Measurements from ENCODE around the gene CCDC117.

The CCDC117 gene

GRCh38 chr22:28817064-28817463 lies 44.6 kb downstream of the CCDC117 start:
- no peak overlapping the region for H3K4me3 ChIP-seq (ENCODE audit: insufficient read depth in 1 of 2, low read depth in 1 of 2, low read length in 2 of 2)
- no peak overlapping the region for H3K14ac ChIP-seq (ENCODE audit: low read length in 2 of 2)
- no peak overlapping the region for H3K4me2 ChIP-seq (ENCODE audit: low read length, poor library complexity, severe bottlenecking)
- H3K4me1 ChIP-seq (ENCODE audit: control insufficient read depth, insufficient read depth, low read depth, low read length) = no peaks in the 10 kb centered on the region
- no peak overlapping the region for H2AK5ac ChIP-seq (ENCODE audit: low read length, severe bottlenecking)
- no peak overlapping the region for H4K91ac ChIP-seq (ENCODE audit: low read length)
- H3K9me3 ChIP-seq (ENCODE audit: control insufficient read depth, low read length) = no peaks in the 10 kb centered on the region
- 92% methylated on average over 1 of the region's 2 CpGs for WGBS
- no peak overlapping the region for H2BK120ac ChIP-seq (ENCODE audit: low read depth, low read length)
- H3K36me3 ChIP-seq (ENCODE audit: control insufficient read depth in 1 of 2, insufficient read depth in 2 of 2, low read depth in 1 of 2, low read length in 2 of 2) = peaks cover 0 to 12% of the 10 kb centered on the region in 2 experiments
- no peak overlapping the region for H4K8ac ChIP-seq (ENCODE audit: low read length)
- H3K27me3 ChIP-seq (ENCODE audit: control insufficient read depth in 1 of 2, insufficient read depth in 1 of 2, low read length in 2 of 2) = no peaks in the 10 kb centered on the region
- H3K79me1 ChIP-seq (replicated peaks; ENCODE audit: low read length, poor library complexity, severe bottlenecking) = peaks cover 2% of the 10 kb centered on the region
- no peak overlapping the region for H2BK15ac ChIP-seq (ENCODE audit: low read depth, poor library complexity, severe bottlenecking)
- H3K4ac ChIP-seq (ENCODE audit: low read depth in 1 of 2, low read length in 2 of 2) = no peak overlapping the region
- DNase-seq = no peak
- H3K27ac ChIP-seq (ENCODE audit: low read length, poor library complexity, severe bottlenecking) = no peak overlapping the region
- no peak overlapping the region for H3K23ac ChIP-seq (ENCODE audit: low read length in 2 of 2)
- no peak overlapping the region for H2AFZ ChIP-seq (ENCODE audit: low read depth, low read length)
- no peak overlapping the region for H2BK12ac ChIP-seq (ENCODE audit: low read length in 2 of 2)
- no peak overlapping the region for H2BK5ac ChIP-seq (ENCODE audit: low read depth, low read length, poor library complexity, severe bottlenecking)
- H3K9ac ChIP-seq (ENCODE audit: low read length) = no peak overlapping the region
- no peak overlapping the region for H3K18ac ChIP-seq (ENCODE audit: low read depth in 1 of 2, low read length in 2 of 2)

GRCh38 chr22:28817919-28818859 lies 45.7 kb downstream of the CCDC117 start:
- Histone ChIP-seq H3K79me1 (replicated peaks; ENCODE audit: low read length, poor library complexity, severe bottlenecking) (peaks cover 1% of the 10 kb centered on the region), H3K9me3 (ENCODE audit: control insufficient read depth, low read length) (no peaks in the 10 kb centered on the region), H3K4me1 (ENCODE audit: control insufficient read depth, insufficient read depth, low read depth, low read length) (no peaks in the 10 kb centered on the region), H3K27me3 (ENCODE audit: control insufficient read depth in 1 of 2, insufficient read depth in 1 of 2, low read length in 2 of 2) (no peaks in the 10 kb centered on the region), H3K36me3 (ENCODE audit: control insufficient read depth in 1 of 2, insufficient read depth in 2 of 2, low read depth in 1 of 2, low read length in 2 of 2) (peaks cover 0 to 21% of the 10 kb centered on the region in 2 experiments), H2BK5ac (ENCODE audit: low read depth, low read length, poor library complexity, severe bottlenecking) (no peak overlapping the region), H3K14ac (ENCODE audit: low read length in 2 of 2) (no peak overlapping the region), H2BK12ac (ENCODE audit: low read length in 2 of 2) (no peak overlapping the region), H3K9ac (ENCODE audit: low read length) (no peak overlapping the region), H2BK15ac (ENCODE audit: low read depth, poor library complexity, severe bottlenecking) (peak overlapping the region; percentile 8), H2AK5ac (ENCODE audit: low read length, severe bottlenecking) (no peak overlapping the region), H3K27ac (ENCODE audit: low read length, poor library complexity, severe bottlenecking) (no peak overlapping the region), H2AFZ (ENCODE audit: low read depth, low read length) (no peak overlapping the region), H3K4me3 (ENCODE audit: insufficient read depth in 1 of 2, low read depth in 1 of 2, low read length in 2 of 2) (no peak overlapping the region), H4K91ac (ENCODE audit: low read length) (no peak overlapping the region), H4K8ac (ENCODE audit: low read length) (no peak overlapping the region), H3K23ac (ENCODE audit: low read length in 2 of 2) (no peak overlapping the region), H3K18ac (ENCODE audit: low read depth in 1 of 2, low read length in 2 of 2) (no peak overlapping the region), H2BK120ac (ENCODE audit: low read depth, low read length) (no peak overlapping the region), H3K4me2 (ENCODE audit: low read length, poor library complexity, severe bottlenecking) (no peak overlapping the region), H3K4ac (ENCODE audit: low read depth in 1 of 2, low read length in 2 of 2) (no peak overlapping the region)
- DNase-seq = no peak
- WGBS = 91% methylated on average over 14 of the region's 14 CpGs

- peaks cover 0 to 23% of the 10 kb centered on the region in 2 experiments for H3K36me3 ChIP-seq (ENCODE audit: control insufficient read depth in 1 of 2, insufficient read depth in 2 of 2, low read depth in 1 of 2, low read length in 2 of 2)
These were observed 47.0 kb downstream of the CCDC117 start for GRCh38 chr22:28819253-28820096.

GRCh38 chr22:28820885-28821284 lies 48.4 kb downstream of the CCDC117 start:
- H3K4me3 ChIP-seq (ENCODE audit: insufficient read depth in 1 of 2, low read depth in 1 of 2, low read length in 2 of 2) = no peak overlapping the region
- H4K91ac ChIP-seq (ENCODE audit: low read length) = no peak overlapping the region
- peaks cover 0 to 14% of the 10 kb centered on the region in 2 experiments for H3K36me3 ChIP-seq (ENCODE audit: control insufficient read depth in 1 of 2, insufficient read depth in 2 of 2, low read depth in 1 of 2, low read length in 2 of 2)
- no peak overlapping the region for H2AFZ ChIP-seq (ENCODE audit: low read depth, low read length)
- no peak overlapping the region for H2BK15ac ChIP-seq (ENCODE audit: low read depth, poor library complexity, severe bottlenecking)
- H2BK12ac ChIP-seq (ENCODE audit: low read length in 2 of 2) = no peak overlapping the region
- no peaks in the 10 kb centered on the region for H3K79me1 ChIP-seq (replicated peaks; ENCODE audit: low read length, poor library complexity, severe bottlenecking)
- no peak overlapping the region for H3K4ac ChIP-seq (ENCODE audit: low read depth in 1 of 2, low read length in 2 of 2)
- 84% methylated on average over 2 of the region's 2 CpGs for WGBS
- H3K14ac ChIP-seq (ENCODE audit: low read length in 2 of 2) = no peak overlapping the region
- H2BK120ac ChIP-seq (ENCODE audit: low read depth, low read length) = no peak overlapping the region
- H3K9ac ChIP-seq (ENCODE audit: low read length) = no peak overlapping the region
- H4K8ac ChIP-seq (ENCODE audit: low read length) = no peak overlapping the region
- no peak overlapping the region for H3K27ac ChIP-seq (ENCODE audit: low read length, poor library complexity, severe bottlenecking)
- H3K18ac ChIP-seq (ENCODE audit: low read depth in 1 of 2, low read length in 2 of 2) = no peak overlapping the region
- H3K9me3 ChIP-seq (ENCODE audit: control insufficient read depth, low read length) = no peaks in the 10 kb centered on the region
- H3K27me3 ChIP-seq (ENCODE audit: control insufficient read depth in 1 of 2, insufficient read depth in 1 of 2, low read length in 2 of 2) = no peaks in the 10 kb centered on the region
- H3K23ac ChIP-seq (ENCODE audit: low read length in 2 of 2) = no peak overlapping the region
- no peak overlapping the region for H3K4me2 ChIP-seq (ENCODE audit: low read length, poor library complexity, severe bottlenecking)
- no peak overlapping the region for H2BK5ac ChIP-seq (ENCODE audit: low read depth, low read length, poor library complexity, severe bottlenecking)
- DNase-seq = no peak
- peaks cover 2% of the 10 kb centered on the region for H3K4me1 ChIP-seq (ENCODE audit: control insufficient read depth, insufficient read depth, low read depth, low read length)
- no peak overlapping the region for H2AK5ac ChIP-seq (ENCODE audit: low read length, severe bottlenecking)

More at GRCh38 chr22:28819253-28820096, 47.0 kb downstream of the CCDC117 start:
- Histone ChIP-seq H3K4ac (ENCODE audit: low read depth in 1 of 2, low read length in 2 of 2) (no peak overlapping the region), H3K27ac (ENCODE audit: low read length, poor library complexity, severe bottlenecking) (no peak overlapping the region), H2BK120ac (ENCODE audit: low read depth, low read length) (no peak overlapping the region), H3K23ac (ENCODE audit: low read length in 2 of 2) (no peak overlapping the region), H3K4me3 (ENCODE audit: insufficient read depth in 1 of 2, low read depth in 1 of 2, low read length in 2 of 2) (no peak overlapping the region), H3K9ac (ENCODE audit: low read length) (no peak overlapping the region), H3K4me1 (ENCODE audit: control insufficient read depth, insufficient read depth, low read depth, low read length) (peaks cover 2% of the 10 kb centered on the region), H3K9me3 (ENCODE audit: control insufficient read depth, low read length) (no peaks in the 10 kb centered on the region), H2AFZ (ENCODE audit: low read depth, low read length) (no peak overlapping the region), H3K18ac (ENCODE audit: low read depth in 1 of 2, low read length in 2 of 2) (no peak overlapping the region), H2BK12ac (ENCODE audit: low read length in 2 of 2) (no peak overlapping the region), H4K91ac (ENCODE audit: low read length) (no peak overlapping the region), H3K4me2 (ENCODE audit: low read length, poor library complexity, severe bottlenecking) (no peak overlapping the region), H3K79me1 (replicated peaks; ENCODE audit: low read length, poor library complexity, severe bottlenecking) (peaks cover 1% of the 10 kb centered on the region), H4K8ac (ENCODE audit: low read length) (no peak overlapping the region), H2AK5ac (ENCODE audit: low read length, severe bottlenecking) (no peak overlapping the region), H2BK5ac (ENCODE audit: low read depth, low read length, poor library complexity, severe bottlenecking) (no peak overlapping the region), H2BK15ac (ENCODE audit: low read depth, poor library complexity, severe bottlenecking) (no peak overlapping the region), H3K14ac (ENCODE audit: low read length in 2 of 2) (no peak overlapping the region), H3K27me3 (ENCODE audit: control insufficient read depth in 1 of 2, insufficient read depth in 1 of 2, low read length in 2 of 2) (no peaks in the 10 kb centered on the region)
- no peak for DNase-seq
- WGBS = 82% methylated on average over 5 of the region's 5 CpGs

Measured in mesenchymal stem cell (in vitro differentiated cells and primary cell).